A549 treated with dexamethasone at 1 μM for 4 hours (cell line): ENCODE measurements around the gene NUP37. TPM values are rescaled to one million over a fixed set of nuclear protein-coding genes. Genes with fewer than 3 reads are reported as not detected.

ENCODE experiments used
- total RNA-seq: library from RNA; stranded (reverse); fragments of 200-300 nt; extraction: Qiagen RNA extraction; gene quantifications from 5 replicates; pipeline ENCODE4 v1.2.3, GENCODE V29; 2022

Gene NUP37
- total RNA-seq = 57.4 to 82.0 TPM (median 60.4 TPM) in 5 replicates

GRCh38 chr12:102119674-102120563 is at the start of gene NUP37, which contains the start of gene PARPBP:
TSS of gene NUP37 (minus strand) at chr12:102120114. CDS start at chr12:102118518, 1,596 bp downstream.
TSS of gene PARPBP (plus strand) at chr12:102120183. CDS start at chr12:102123889, 3,706 bp downstream.

DNA sequence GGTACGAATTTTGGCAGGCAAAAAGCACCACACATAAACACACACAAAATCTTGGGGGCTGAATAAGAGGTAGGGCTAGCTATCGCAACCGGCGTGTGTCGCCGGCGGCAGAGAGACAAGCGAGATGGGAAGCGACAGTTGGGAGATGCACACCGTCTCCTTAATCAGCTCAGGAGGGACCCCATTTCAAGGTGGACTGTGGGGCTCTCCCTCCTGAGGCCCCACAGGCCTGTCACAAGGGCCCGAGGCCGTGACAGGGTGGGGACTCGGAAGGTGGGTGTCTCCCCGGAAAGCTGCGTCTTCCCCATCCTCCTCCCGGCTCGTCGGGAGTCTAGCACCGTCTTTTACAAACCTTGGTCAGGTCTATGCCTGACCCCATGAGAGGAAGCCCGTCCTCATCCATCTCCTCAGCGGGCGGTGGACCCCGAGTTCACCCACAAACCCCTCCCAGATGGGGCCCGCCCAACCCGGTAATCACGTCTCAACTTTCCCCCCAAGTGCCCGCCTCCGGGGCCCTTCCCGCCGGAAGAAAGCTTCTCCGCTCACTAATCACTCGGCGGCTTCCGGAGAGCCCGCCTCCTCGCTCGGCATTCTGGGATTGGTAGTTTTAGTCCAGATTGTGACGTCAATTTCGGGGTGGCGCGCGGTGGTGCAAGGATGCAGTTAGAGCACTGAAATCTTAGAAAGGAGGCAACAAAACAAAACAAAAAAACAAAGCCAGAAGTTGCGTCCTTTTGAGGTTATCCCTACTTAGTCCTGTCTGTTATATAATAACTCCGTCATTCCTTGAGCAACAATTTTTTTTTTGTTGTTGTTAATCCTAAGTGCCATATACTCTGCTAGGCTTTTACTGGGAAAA is 58.1 kb downstream of the NUP37 start, which contains the start of gene WASHC3:
WASHC3 (minus strand) TSS at position 432 of the 859 bp plus-strand sequence; CDS start at position 403, 29 bp downstream.

Other genes with a start within 250 kb of the NUP37 start
- gene DRAM1, start 242.5 kb downstream of the NUP37 start, total RNA-seq = 18.2 to 20.5 TPM (median 18.5 TPM) in 5 replicates
- gene WASHC3, start 58.1 kb downstream of the NUP37 start, total RNA-seq = 30.5 to 35.2 TPM (median 31.7 TPM) in 5 replicates
- 18.2 to 21.0 TPM (median 18.8 TPM) in 5 replicates for gene PARPBP, start 69 bp upstream of the NUP37 start, total RNA-seq
- not detected in 5 replicates for gene PMCH, start 77.7 kb upstream of the NUP37 start, total RNA-seq